RWPE2 (cell line): ENCODE data around the gene MICU2.

Source experiments
- ATAC-seq: fragments of 200-7000 bp; cut with Tn5 transposase; 3 replicates; pipeline ENCODE4 v1.9.1; 2021; ENCODE audit warnings: low read depth
- DNase-seq: peaks from one replicate; pipeline ENCODE4 v3.0.0-alpha.2; 2020; ENCODE audit warnings: low spot score
- H3K27ac ChIP-seq: fragments of 450-650 bp; 2 replicates; pipeline ENCODE4 v1.5.1; 2017; ENCODE audit warnings: mild to moderate bottlenecking; ENCODE audit not compliant: poor library complexity, severe bottlenecking
- H3K27me3 ChIP-seq: fragments of 250-450 bp; sonication (Bioruptor Pico); 2 replicates; pipeline ENCODE4 v1.5.1; 2021; ENCODE audit warnings: mild to moderate bottlenecking, moderate library complexity; ENCODE audit not compliant: insufficient read depth, poor library complexity, severe bottlenecking
- H3K36me3 ChIP-seq: fragments of 250-450 bp; sonication (Bioruptor Pico); 2 replicates; pipeline ENCODE4 v1.5.1; 2020; ENCODE audit warnings: low read depth, mild to moderate bottlenecking, moderate library complexity
- H3K4me1 ChIP-seq: fragments of 250-450 bp; sonication (Bioruptor Pico); 2 replicates; pipeline ENCODE4 v1.5.1; 2021; ENCODE audit warnings: mild to moderate bottlenecking, moderate library complexity; ENCODE audit not compliant: insufficient read depth, poor library complexity, severe bottlenecking
- H3K4me3 ChIP-seq: fragments of 250-450 bp; sonication (Bioruptor Pico); 2 replicates; pipeline ENCODE4 v1.5.1; 2021; ENCODE audit warnings: mild to moderate bottlenecking, moderate library complexity; ENCODE audit not compliant: severe bottlenecking
- H3K9me3 ChIP-seq: fragments of 250-450 bp; sonication (Bioruptor Pico); 2 replicates; pipeline ENCODE4 v1.5.1; 2021; ENCODE audit warnings: mild to moderate bottlenecking, moderate library complexity; ENCODE audit not compliant: severe bottlenecking
- TF ChIP-seq, protein P1 (sequence below): fragments of 450-650 bp; IDR thresholded peaks from one replicate; pipeline ENCODE4 v1.5.1; 2017; ENCODE audit warnings: mild to moderate bottlenecking, moderate library complexity; ENCODE audit not compliant: poor library complexity, severe bottlenecking

MICU2 gene

DNA sequence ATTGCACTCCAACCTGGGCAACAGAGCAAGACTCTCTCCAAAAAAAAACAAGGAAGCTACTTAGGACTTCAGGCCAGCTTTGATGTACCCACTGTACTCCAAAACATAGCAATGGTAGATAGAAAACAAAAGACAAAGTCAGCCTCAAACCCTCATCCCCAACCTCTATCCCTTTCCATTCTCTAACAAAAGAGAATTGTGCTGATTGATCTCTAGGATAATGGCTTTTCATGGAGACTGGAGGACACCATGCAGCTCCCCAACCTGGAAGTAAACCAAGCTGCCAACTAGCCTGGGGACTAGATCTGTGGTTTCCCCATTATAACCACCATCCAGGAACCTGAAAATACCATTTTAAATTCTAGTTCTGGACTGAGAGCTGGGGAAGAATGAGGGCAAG is 140.5 kb downstream of the MICU2 start:
- no peaks in the 10 kb centered on the region for H3K9me3 ChIP-seq
- ATAC-seq (no peak), DNase-seq (no peak)
- no peaks in the 10 kb centered on the region for H3K4me1 ChIP-seq
- no peak overlapping the region for H3K27ac ChIP-seq
- no peak overlapping the region for H3K4me3 ChIP-seq
- H3K27me3 ChIP-seq, result no peaks in the 10 kb centered on the region
- TF ChIP-seq, protein P1, sequence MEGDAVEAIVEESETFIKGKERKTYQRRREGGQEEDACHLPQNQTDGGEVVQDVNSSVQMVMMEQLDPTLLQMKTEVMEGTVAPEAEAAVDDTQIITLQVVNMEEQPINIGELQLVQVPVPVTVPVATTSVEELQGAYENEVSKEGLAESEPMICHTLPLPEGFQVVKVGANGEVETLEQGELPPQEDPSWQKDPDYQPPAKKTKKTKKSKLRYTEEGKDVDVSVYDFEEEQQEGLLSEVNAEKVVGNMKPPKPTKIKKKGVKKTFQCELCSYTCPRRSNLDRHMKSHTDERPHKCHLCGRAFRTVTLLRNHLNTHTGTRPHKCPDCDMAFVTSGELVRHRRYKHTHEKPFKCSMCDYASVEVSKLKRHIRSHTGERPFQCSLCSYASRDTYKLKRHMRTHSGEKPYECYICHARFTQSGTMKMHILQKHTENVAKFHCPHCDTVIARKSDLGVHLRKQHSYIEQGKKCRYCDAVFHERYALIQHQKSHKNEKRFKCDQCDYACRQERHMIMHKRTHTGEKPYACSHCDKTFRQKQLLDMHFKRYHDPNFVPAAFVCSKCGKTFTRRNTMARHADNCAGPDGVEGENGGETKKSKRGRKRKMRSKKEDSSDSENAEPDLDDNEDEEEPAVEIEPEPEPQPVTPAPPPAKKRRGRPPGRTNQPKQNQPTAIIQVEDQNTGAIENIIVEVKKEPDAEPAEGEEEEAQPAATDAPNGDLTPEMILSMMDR, result no peak
- no peaks in the 10 kb centered on the region for H3K36me3 ChIP-seq

DNA sequence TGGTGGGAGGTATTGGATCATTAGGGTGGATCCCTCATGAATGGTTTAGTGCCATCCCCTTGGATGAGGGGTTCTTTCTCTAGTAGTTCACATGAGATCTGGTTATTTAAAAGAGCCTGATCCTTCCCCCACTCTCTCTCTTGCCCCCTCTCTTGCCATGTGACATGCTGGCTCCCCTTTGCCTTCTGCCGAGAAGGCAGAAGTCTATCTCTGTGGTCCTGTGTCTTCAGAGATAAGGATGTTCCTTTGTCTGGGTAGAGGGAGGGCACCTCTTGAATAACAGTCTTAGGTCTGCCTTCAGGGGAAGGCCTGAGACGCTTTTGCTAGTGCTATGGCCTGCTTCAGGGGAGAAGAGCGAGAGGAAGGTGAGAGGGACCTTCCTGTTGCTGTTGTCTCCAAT is 142.8 kb downstream of the MICU2 start:
- no peak overlapping the region for H3K4me3 ChIP-seq
- H3K27ac ChIP-seq, result no peak overlapping the region
- H3K4me1 ChIP-seq, result peaks cover 4% of the 10 kb centered on the region
- ATAC-seq (no peak), DNase-seq (no peak)
- H3K9me3 ChIP-seq, result no peaks in the 10 kb centered on the region
- no peaks in the 10 kb centered on the region for H3K27me3 ChIP-seq
- H3K36me3 ChIP-seq, result no peaks in the 10 kb centered on the region
- TF ChIP-seq, protein P1, result no peak

DNA sequence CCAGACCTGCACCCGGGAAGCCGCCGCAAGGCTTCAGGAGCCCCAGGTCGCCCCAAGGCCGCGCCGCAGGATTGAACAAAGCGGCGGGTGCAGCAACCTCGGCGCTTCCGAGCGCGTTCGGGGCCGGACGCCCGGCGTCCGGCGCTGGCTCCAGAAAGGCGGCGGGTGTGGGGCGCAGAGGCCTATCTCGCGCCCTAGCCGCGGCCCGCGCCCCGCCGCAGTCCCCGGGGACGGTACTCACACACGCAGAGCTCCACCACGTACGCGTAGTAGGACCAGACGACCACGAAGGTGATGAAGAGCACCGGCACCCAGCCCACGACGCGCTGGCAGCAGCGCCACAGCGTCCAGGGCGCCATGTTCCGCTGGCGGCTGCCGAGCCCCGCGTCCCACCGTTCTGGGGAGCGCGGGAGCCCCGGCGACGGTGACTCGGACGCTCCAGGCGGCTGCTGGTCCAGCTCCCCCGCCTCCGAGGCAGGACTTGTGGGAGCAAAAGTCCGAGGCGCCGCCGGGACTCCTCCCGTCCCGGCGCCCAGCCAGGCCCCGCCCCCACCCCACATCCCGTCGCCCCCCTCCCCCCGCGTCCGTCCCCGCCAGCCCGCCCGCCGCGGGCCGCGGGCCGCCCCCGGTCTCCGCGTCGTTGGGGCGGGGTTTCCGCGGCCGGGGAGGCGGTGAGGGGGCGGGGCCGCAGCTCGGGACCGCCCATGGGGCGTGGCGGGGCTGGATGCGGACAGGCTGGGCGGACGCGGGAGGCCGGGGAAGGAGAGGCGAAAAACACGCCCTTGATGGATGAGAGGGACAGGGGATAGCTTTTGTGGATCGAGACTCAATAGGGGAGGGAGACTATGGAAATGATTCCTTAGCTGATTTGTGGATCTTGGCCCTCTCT is 144.9 kb downstream of the MICU2 start, which contains the start of gene ZDHHC20:
TSS of gene ZDHHC20 (minus strand) at position 491 of the 889 bp plus-strand sequence. CDS start at position 359, 132 bp downstream.
- Histone ChIP-seq H3K4me3 (peak within 1 kb of the TSS; percentile 99), H3K36me3 (0 out of 2 replicates have a peak, but pooled peaks cover 4% of the 10 kb centered on the region), H3K27ac (peak within 1 kb of the TSS; percentile 77), H3K9me3 (no peaks in the 10 kb centered on the region), H3K27me3 (no peaks in the 10 kb centered on the region), H3K4me1 (peaks cover 4% of the 10 kb centered on the region)
- DNase-seq (peak; percentile 76), ATAC-seq (peak; percentile 79)
- TF ChIP-seq, protein P1, result no peak

DNA sequence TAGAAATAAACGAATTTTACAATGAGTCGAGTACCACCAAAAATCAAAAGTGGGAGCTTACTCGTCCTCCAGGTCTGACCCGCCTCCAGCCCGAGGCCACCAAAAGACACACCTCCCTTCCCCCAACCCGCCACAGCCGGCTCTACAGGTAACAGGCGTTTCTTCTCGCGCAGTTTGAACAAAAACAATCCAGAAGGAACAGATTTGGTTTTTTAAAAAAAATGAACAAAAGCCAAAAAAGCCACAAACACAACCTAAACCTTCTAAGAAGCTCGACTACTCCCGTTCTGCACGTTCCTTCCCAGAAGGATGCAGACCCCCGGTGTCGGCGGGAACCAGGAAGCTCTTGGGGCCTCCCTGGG is 145.5 kb downstream of the MICU2 start:
- Histone ChIP-seq H3K4me1 (peaks cover 4% of the 10 kb centered on the region), H3K9me3 (no peaks in the 10 kb centered on the region), H3K36me3 (0 out of 2 replicates have a peak, but pooled peaks cover 4% of the 10 kb centered on the region), H3K27ac (peak overlapping the region; percentile 77), H3K4me3 (peak overlapping the region; percentile 99), H3K27me3 (no peaks in the 10 kb centered on the region)
- peak; percentile 69 for DNase-seq
- peak; percentile 47 for ATAC-seq
- TF ChIP-seq, protein P1, result no peak
